Glutamatergic neuron (in vitro differentiated cells): ENCODE measurements around the gene APPL1. TPM values are rescaled to one million over a fixed set of nuclear protein-coding genes. Genes with fewer than 3 reads are reported as not detected.

ENCODE experiments used
- DNase-seq: peaks from one replicate; pipeline ENCODE4 v3.0.0; 2022
- H3K27ac Mint-ChIP-seq: one replicate; pipeline ENCODE4 v1.8.0; 2020; ENCODE audit warnings: mild to moderate bottlenecking, mixed read lengths, inconsistent platforms; ENCODE audit not compliant: unreplicated experiment
- H3K27me3 Mint-ChIP-seq: one replicate; pipeline ENCODE4 v1.8.0; 2020; ENCODE audit warnings: mild to moderate bottlenecking, moderate library complexity, mixed read lengths, inconsistent platforms; ENCODE audit not compliant: unreplicated experiment
- H3K36me3 Mint-ChIP-seq: one replicate; pipeline ENCODE4 v1.8.0; 2020; ENCODE audit warnings: mild to moderate bottlenecking, mixed read lengths, inconsistent platforms; ENCODE audit not compliant: unreplicated experiment
- H3K4me1 Mint-ChIP-seq: one replicate; pipeline ENCODE4 v1.8.0; 2020; ENCODE audit warnings: mild to moderate bottlenecking, low read depth, mixed read lengths, inconsistent platforms; ENCODE audit not compliant: unreplicated experiment
- H3K4me3 Mint-ChIP-seq: one replicate; pipeline ENCODE4 v1.8.0; 2020; ENCODE audit warnings: mild to moderate bottlenecking, mixed read lengths, inconsistent platforms; ENCODE audit not compliant: unreplicated experiment
- H3K9me3 Mint-ChIP-seq: one replicate; pipeline ENCODE4 v1.8.0; 2020; ENCODE audit warnings: mild to moderate bottlenecking, moderate library complexity, mixed read lengths, inconsistent platforms; ENCODE audit not compliant: unreplicated experiment
- CTCF ChIP-seq: fragments of 200-600 bp; sonication (generic); IDR thresholded peaks from one replicate; pipeline ENCODE4 v1.5.0; 2021; ENCODE audit not compliant: partially characterized antibody, unreplicated experiment
- total RNA-seq: library from RNA; stranded (reverse); fragmentation: NEBNext Ultra II Directional; extraction: Animal tissue kit (Norgen Biotek cat#: 25700); gene quantifications from one replicate; pipeline ENCODE4 v1.2.1, GENCODE V29; 2021; ENCODE audit not compliant: unreplicated experiment

APPL1 gene
- total RNA-seq, 1 donor from 2014 or later, result 23.0 TPM

GRCh38 chr3:57199895-57200297 lies 27.6 kb upstream of the APPL1 start, which contains the start of gene HESX1:
Gene HESX1, minus strand, starts transcription at chr3:57199978. Its CDS starts 60 bp downstream, at chr3:57199918.
- Mint-ChIP-seq H3K4me3 (no peak within 1 kb of the TSS), H3K27ac (no peak within 1 kb of the TSS), H3K9me3 (no peaks in the 10 kb centered on the region), H3K36me3 (no peaks in the 10 kb centered on the region), H3K4me1 (no peaks in the 10 kb centered on the region), H3K27me3 (no peaks in the 10 kb centered on the region)
- DNase-seq, result no peak
- no peak for TF ChIP-seq CTCF

- Mint-ChIP-seq H3K4me1 (no peaks in the 10 kb centered on the region), H3K4me3 (no peak overlapping the region), H3K36me3 (no peaks in the 10 kb centered on the region), H3K9me3 (no peaks in the 10 kb centered on the region), H3K27ac (no peak overlapping the region), H3K27me3 (no peaks in the 10 kb centered on the region)
- no peak for TF ChIP-seq CTCF
- no peak for DNase-seq
These were observed 21.1 kb upstream of the APPL1 start for GRCh38 chr3:57206423-57206822.

GRCh38 chr3:57221883-57222282 lies 5.6 kb upstream of the APPL1 start:
- Mint-ChIP-seq H3K27me3 (no peaks in the 10 kb centered on the region), H3K9me3 (peaks cover 5% of the 10 kb centered on the region), H3K36me3 (no peaks in the 10 kb centered on the region), H3K27ac (no peak overlapping the region), H3K4me3 (no peak overlapping the region), H3K4me1 (peaks cover under 1% of the 10 kb centered on the region)
- no peak for DNase-seq
- TF ChIP-seq CTCF, result no peak

- TF ChIP-seq CTCF, result no peak
- Mint-ChIP-seq H3K4me1 (peaks cover 2% of the 10 kb centered on the region), H3K9me3 (peaks cover 10% of the 10 kb centered on the region), H3K27me3 (no peaks in the 10 kb centered on the region), H3K27ac (no peak overlapping the region), H3K36me3 (no peaks in the 10 kb centered on the region), H3K4me3 (no peak overlapping the region)
- no peak for DNase-seq
These were observed 2.7 kb upstream of the APPL1 start for GRCh38 chr3:57224856-57225255.

GRCh38 chr3:57226176-57226575 lies 1.4 kb upstream of the APPL1 start:
- Mint-ChIP-seq H3K27me3 (no peaks in the 10 kb centered on the region), H3K4me1 (peaks cover 2% of the 10 kb centered on the region), H3K9me3 (peaks cover 7% of the 10 kb centered on the region), H3K4me3 (no peak overlapping the region), H3K36me3 (no peaks in the 10 kb centered on the region), H3K27ac (no peak overlapping the region)
- no peak for TF ChIP-seq CTCF
- DNase-seq, result no peak
